CD8-positive, alpha-beta memory T cell (primary cell): ENCODE measurements around the gene CLNS1A. TPM values are rescaled to one million over a fixed set of nuclear protein-coding genes. Genes with fewer than 3 reads are reported as not detected.
"Not testable (repeated sequence)": the region's sequence is repeated elsewhere in the genome, so short reads cannot be mapped to it uniquely, and the experiment has no call there.

Experiments used
- CTCF ChIA-PET: fragments of 350-600 bp; sonication (Branson Sonifier 250); formaldehyde crosslinking; loops from one replicate; lab custom pipeline; 2021; ENCODE audit warnings: antibody characterized with exemption; lab: Charles Lee
- POLR2A ChIA-PET: fragments of 350-600 bp; sonication (Branson Sonifier 250); formaldehyde crosslinking; loops from one replicate; lab custom pipeline; 2021; ENCODE audit warnings: antibody characterized with exemption; lab: Charles Lee
- DNase-seq, 5 donors: peaks; one replicate each; pipeline versions ENCODE4 v3.0.0 to v3.0.0-alpha.2; 2020 to 2022; ENCODE audit warnings: mixed read lengths in 1 of 5
- H3K27ac ChIP-seq: one replicate; pipeline ENCODE4 v1.7.0; 2013; ENCODE audit warnings: low read depth, mild to moderate bottlenecking, low read length, moderate library complexity
- H3K27me3 ChIP-seq: 2 replicates; pipeline ENCODE4 v1.7.0; 2013; ENCODE audit warnings: low read length, mild to moderate bottlenecking; ENCODE audit not compliant: insufficient read depth, poor library complexity, severe bottlenecking
- H3K36me3 ChIP-seq: 2 replicates; pipeline ENCODE4 v1.7.0; 2013; ENCODE audit warnings: mild to moderate bottlenecking, low read length, moderate library complexity; ENCODE audit not compliant: insufficient read depth
- H3K4me1 ChIP-seq: 2 replicates; pipeline ENCODE4 v1.7.0; 2013; ENCODE audit warnings: mild to moderate bottlenecking, low read length, moderate library complexity; ENCODE audit not compliant: insufficient read depth
- H3K4me3 ChIP-seq: 2 replicates; pipeline ENCODE4 v1.7.0; 2013; ENCODE audit warnings: mild to moderate bottlenecking, low read length
- H3K9me3 ChIP-seq: 2 replicates; pipeline ENCODE4 v1.7.0; 2013; ENCODE audit warnings: mild to moderate bottlenecking, low read length
- H3K27ac Mint-ChIP-seq, 8 donors: one replicate each; pipeline ENCODE4 v1.8.0; 2020 to 2021; ENCODE audit warnings: mixed read lengths in 8 of 8, mild to moderate bottlenecking in 6 of 8, inconsistent platforms in 3 of 8, moderate library complexity in 3 of 8
- H3K27me3 Mint-ChIP-seq, 2 donors: one replicate each; pipeline ENCODE4 v1.8.0; 2020 to 2021; ENCODE audit warnings: mixed read lengths in 2 of 2, mild to moderate bottlenecking in 1 of 2, moderate library complexity in 1 of 2
- H3K36me3 Mint-ChIP-seq, 3 donors: one replicate each; pipeline ENCODE4 v1.8.0; 2020 to 2021; ENCODE audit warnings: mixed read lengths in 3 of 3, inconsistent platforms in 1 of 3, mild to moderate bottlenecking in 1 of 3
- H3K4me1 Mint-ChIP-seq, 3 donors: one replicate each; pipeline ENCODE4 v1.8.0; 2020 to 2021; ENCODE audit warnings: mixed read lengths in 3 of 3, inconsistent platforms in 1 of 3, mild to moderate bottlenecking in 1 of 3
- H3K4me3 Mint-ChIP-seq, 7 donors: one replicate each; pipeline ENCODE4 v1.8.0; 2020 to 2021; ENCODE audit warnings: mixed read lengths in 7 of 7, mild to moderate bottlenecking in 6 of 7, moderate library complexity in 4 of 7, inconsistent platforms in 2 of 7
- H3K9me3 Mint-ChIP-seq, 5 donors: one replicate each; pipeline ENCODE4 v1.8.0; 2020 to 2022; ENCODE audit warnings: mixed read lengths in 5 of 5, mild to moderate bottlenecking in 3 of 5, moderate library complexity in 2 of 5, inconsistent platforms in 1 of 5
- polyA plus RNA-seq: library from polyadenylated mRNA; unstranded; fragments of 300-500 nt; fragmentation: Illumina TruSeq; gene quantifications from one replicate; pipeline ENCODE4 v1.2.3, GENCODE V29; 2021
- total RNA-seq, 2 experiments: library from RNA; stranded (reverse); gene quantifications; one replicate each; pipeline ENCODE4 v1.2.3, GENCODE V29; 2021

The CLNS1A gene
- total and polyA plus RNA-seq, 3 experiments from 2014 or later: 114 to 143 (median 138) TPM

GRCh38 chr11:77642228-77642627 lies 4.6 kb upstream of the CLNS1A start:
- peaks cover 8 to 10% (median 9%) of the 10 kb centered on the region in 3 donors for H3K4me1 Mint-ChIP-seq

GRCh38 chr11:77636731-77637344 lies 756 bp downstream of the CLNS1A start:
- Mint-ChIP-seq H3K27me3 (no peaks in the 10 kb centered on the region), H3K9me3 (no peaks in the 10 kb centered on the region), H3K36me3 (peaks cover 6 to 26% (median 10%) of the 10 kb centered on the region in 3 donors), H3K27ac (peak overlapping the region in 7 of 8 donors; percentile 22 to 97 (median 76)), H3K4me1 (peaks cover 38 to 51% (median 51%) of the 10 kb centered on the region in 3 donors), H3K4me3 (peak overlapping the region; percentile 89 to 99 (median 97))
- Histone ChIP-seq H3K4me1 (peaks cover 28% of the 10 kb centered on the region), H3K27me3 (no peaks in the 10 kb centered on the region), H3K9me3 (no peaks in the 10 kb centered on the region), H3K36me3 (no peaks in the 10 kb centered on the region), H3K27ac (peak overlapping the region; percentile 57), H3K4me3 (peak overlapping the region; percentile 64)
- DNase-seq: no peak
- ChIA-PET CTCF (no interaction called here), POLR2A (no interaction called here)

More at GRCh38 chr11:77642228-77642627, 4.6 kb upstream of the CLNS1A start:
- POLR2A ChIA-PET: no interaction called here
- H3K4me3 Mint-ChIP-seq: peak overlapping the region in 1 of 7 donors; percentile 31
- no peak overlapping the region for H3K27ac Mint-ChIP-seq
- no peaks in the 10 kb centered on the region for H3K9me3 Mint-ChIP-seq
- no peak for DNase-seq
- Histone ChIP-seq H3K9me3 (no peaks in the 10 kb centered on the region), H3K4me1 (peaks cover 5% of the 10 kb centered on the region), H3K27ac (no peak overlapping the region), H3K27me3 (no peaks in the 10 kb centered on the region), H3K36me3 (no peaks in the 10 kb centered on the region), H3K4me3 (no peak overlapping the region)
- CTCF ChIA-PET: no interaction called here
- H3K36me3 Mint-ChIP-seq: peaks cover 0 to 10% (median 6%) of the 10 kb centered on the region in 3 donors
- H3K27me3 Mint-ChIP-seq: peaks cover 3 to 18% of the 10 kb centered on the region in 2 donors

- CTCF ChIA-PET, H3K9me3 ChIP-seq, H3K4me3 ChIP-seq, H3K36me3 ChIP-seq, DNase-seq, H3K27me3 Mint-ChIP-seq, H3K27me3 ChIP-seq, H3K9me3 Mint-ChIP-seq, H3K27ac ChIP-seq: not testable (repeated sequence)
- H3K36me3 Mint-ChIP-seq: peaks cover 7 to 32% (median 12%) of the 10 kb centered on the region in 3 donors
- H3K4me3 Mint-ChIP-seq: peak overlapping the region in 1 of 7 donors; percentile 13
- POLR2A ChIA-PET: interaction anchor here (0.6 kb wide), 1 partner anchor 459 kb away, joined by 3 read pairs; no protein-coding TSS in a partner anchor
- peaks cover 49 to 66% (median 65%) of the 10 kb centered on the region in 3 donors for H3K4me1 Mint-ChIP-seq
- H3K27ac Mint-ChIP-seq: peak overlapping the region in 1 of 8 donors; percentile 63
- H3K4me1 ChIP-seq: peaks cover 32% of the 10 kb centered on the region
Observed at GRCh38 chr11:77633926-77634325, 3.7 kb downstream of the CLNS1A start.

- no peak for DNase-seq
- H3K4me1 Mint-ChIP-seq: peaks cover 28 to 42% (median 37%) of the 10 kb centered on the region in 3 donors
- peaks cover 0 to 46% (median 12%) of the 10 kb centered on the region in 3 donors for H3K36me3 Mint-ChIP-seq
- no peak overlapping the region for H3K4me3 Mint-ChIP-seq
- ChIA-PET CTCF (interaction anchor here (1.2 kb wide), 1 partner anchor 11 kb away, joined by 4 read pairs; no protein-coding TSS in a partner anchor), POLR2A (no interaction called here)
- peak overlapping the region in 3 of 8 donors; percentile 10 to 24 (median 10) for H3K27ac Mint-ChIP-seq
- H3K36me3 ChIP-seq: peaks cover 2% of the 10 kb centered on the region
- H3K4me1 ChIP-seq: peaks cover 9% of the 10 kb centered on the region
- H3K27ac ChIP-seq: no peak overlapping the region
- no peaks in the 10 kb centered on the region for H3K9me3 ChIP-seq
- H3K4me3 ChIP-seq: no peak overlapping the region
- no peaks in the 10 kb centered on the region for H3K27me3 Mint-ChIP-seq
- no peaks in the 10 kb centered on the region for H3K9me3 Mint-ChIP-seq
- H3K27me3 ChIP-seq: no peaks in the 10 kb centered on the region
Observed at GRCh38 chr11:77630157-77630710, 7.4 kb downstream of the CLNS1A start.

- peak in 2 of 5 donors; percentile 5 to 35 for DNase-seq
- Histone ChIP-seq H3K27me3 (no peaks in the 10 kb centered on the region), H3K27ac (no peak overlapping the region), H3K36me3 (peaks cover 34% of the 10 kb centered on the region), H3K4me3 (no peak overlapping the region), H3K9me3 (no peaks in the 10 kb centered on the region), H3K4me1 (no peaks in the 10 kb centered on the region)
- POLR2A ChIA-PET: interaction anchor here (0.6 kb wide), 1 partner anchor 375 kb away, joined by 8 read pairs; the partner anchor contains the start of gene INTS4
- H3K27me3 Mint-ChIP-seq: no peaks in the 10 kb centered on the region
- peaks cover 0 to 74% (median 22%) of the 10 kb centered on the region in 3 donors for H3K36me3 Mint-ChIP-seq
- H3K4me1 Mint-ChIP-seq: peaks cover 0 to 2% (median 0%) of the 10 kb centered on the region in 3 donors
- no peak overlapping the region for H3K4me3 Mint-ChIP-seq
- no peaks in the 10 kb centered on the region for H3K9me3 Mint-ChIP-seq
- no peak overlapping the region for H3K27ac Mint-ChIP-seq
- CTCF ChIA-PET: interaction anchor here (0.6 to 2.5 kb wide), 7 partner anchors 11 to 966 kb away, joined by 3 to 14 read pairs (median 4); partner anchors contain the start of gene MYO7A
Observed at GRCh38 chr11:77619576-77620198, 17.9 kb downstream of the CLNS1A start.

GRCh38 chr11:77617892-77618291 lies 19.7 kb downstream of the CLNS1A start:
- Histone ChIP-seq H3K9me3 (no peaks in the 10 kb centered on the region), H3K4me3 (no peak overlapping the region), H3K4me1 (no peaks in the 10 kb centered on the region), H3K36me3 (peaks cover 34% of the 10 kb centered on the region), H3K27ac (no peak overlapping the region), H3K27me3 (no peaks in the 10 kb centered on the region)
- peaks cover 0 to 2% (median 0%) of the 10 kb centered on the region in 3 donors for H3K4me1 Mint-ChIP-seq
- H3K4me3 Mint-ChIP-seq: no peak overlapping the region
- H3K36me3 Mint-ChIP-seq: peaks cover 0 to 74% (median 21%) of the 10 kb centered on the region in 3 donors
- CTCF ChIA-PET: interaction anchor here (1.3 to 2.5 kb wide), 2 partner anchors 15 to 491 kb away, joined by 3 to 14 read pairs; partner anchors contain the start of gene MYO7A
- no peaks in the 10 kb centered on the region for H3K27me3 Mint-ChIP-seq
- DNase-seq: no peak
- POLR2A ChIA-PET: no interaction called here
- H3K27ac Mint-ChIP-seq: peak overlapping the region in 1 of 8 donors; percentile 10
- no peaks in the 10 kb centered on the region for H3K9me3 Mint-ChIP-seq

- Mint-ChIP-seq H3K9me3 (no peaks in the 10 kb centered on the region), H3K36me3 (peaks cover 10 to 74% (median 21%) of the 10 kb centered on the region in 3 donors), H3K4me3 (no peak overlapping the region), H3K4me1 (no peaks in the 10 kb centered on the region), H3K27me3 (no peaks in the 10 kb centered on the region), H3K27ac (peak overlapping the region in 1 of 8 donors; percentile 18)
- H3K9me3 ChIP-seq: no peaks in the 10 kb centered on the region
- H3K4me3 ChIP-seq: no peak overlapping the region
- peaks cover 18% of the 10 kb centered on the region for H3K36me3 ChIP-seq
- no peaks in the 10 kb centered on the region for H3K27me3 ChIP-seq
- H3K4me1 ChIP-seq: no peaks in the 10 kb centered on the region
- POLR2A ChIA-PET: no interaction called here
- no peak for DNase-seq
- no peak overlapping the region for H3K27ac ChIP-seq
- CTCF ChIA-PET: no interaction called here
Observed at GRCh38 chr11:77611921-77612320, 25.7 kb downstream of the CLNS1A start.
